Posterior cingulate gyrus (tissue), 11 donors: Measurements from ENCODE around the gene RHOF.
"Not testable (repeated sequence)": the region's sequence is repeated elsewhere in the genome, so short reads cannot be mapped to it uniquely, and the experiment has no call there.

Experiments
- DNase-seq, 10 donors: peaks; one replicate each; pipeline versions ENCODE4 v3.0.0 to v3.0.0-alpha.2; 2020 to 2021; ENCODE audit warnings: mixed read lengths in 3 of 10
- intact Hi-C: fragments of 100-400 bp; cut with DNase I; formaldehyde crosslinking; loops from one replicate; pipeline ENCODE4 v1.15.1; 2023

RHOF gene

GRCh38 chr12:121780429-121780828, 13.1 kb downstream of the RHOF start:
- intact Hi-C loops: no loop called here
- no peak for DNase-seq

GRCh38 chr12:121779422-121779895, 14.0 kb downstream of the RHOF start:
- DNase-seq: no peak
- intact Hi-C loops: loop anchor here (5.0 kb wide), 1 partner anchor 33 kb away; no protein-coding TSS in a partner anchor

DNA sequence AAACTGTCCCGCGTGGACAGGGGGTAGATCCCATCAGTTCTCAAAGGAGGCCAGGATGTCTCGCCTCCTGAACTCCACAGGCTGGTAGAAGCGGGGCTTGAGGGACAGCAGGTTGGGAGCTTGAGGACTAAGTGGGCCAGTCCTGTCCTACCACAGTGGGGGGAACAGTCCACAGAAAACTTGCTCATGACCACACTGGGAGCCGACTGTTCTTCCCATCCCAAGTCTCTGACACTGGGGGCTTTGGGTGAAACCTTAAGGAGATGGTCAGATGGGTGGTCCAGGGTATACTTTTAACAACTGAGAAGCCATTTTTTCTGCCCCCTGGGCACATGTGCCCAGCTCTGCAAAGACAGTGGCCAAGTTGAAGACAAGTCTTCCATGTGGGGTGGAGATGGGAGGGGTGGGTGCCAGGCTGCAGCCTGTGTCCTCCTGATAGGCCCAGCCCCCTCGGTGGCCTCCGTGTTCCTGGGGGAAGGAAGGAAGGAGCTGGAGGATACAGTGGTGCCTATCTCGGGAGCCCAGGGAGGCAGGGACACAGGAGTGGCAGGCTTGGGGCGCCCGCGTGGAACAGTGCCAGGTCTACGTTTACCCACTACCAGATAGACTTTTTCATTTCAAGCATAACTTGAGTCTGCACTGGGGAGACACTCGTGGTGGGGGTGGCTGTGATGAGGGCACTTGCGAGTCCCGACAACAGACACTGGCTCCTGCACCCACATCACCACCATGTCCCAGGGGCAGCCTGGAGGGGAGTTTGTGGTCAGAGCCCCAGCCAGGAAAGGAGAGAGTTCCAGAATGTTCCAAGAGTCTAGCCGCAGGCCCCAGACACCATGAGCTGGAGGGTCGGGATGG, 14.7 kb downstream of the RHOF start:
- intact Hi-C loops: loop anchor here (5.0 kb wide), 1 partner anchor 34 kb away; no protein-coding TSS in a partner anchor
- no peak for DNase-seq

- DNase-seq: peak in 8 of 10 donors; percentile 70 to 95 (median 78)
- intact Hi-C loops: loop anchor here (5.0 kb wide), 1 partner anchor 36 kb away; no protein-coding TSS in a partner anchor
Measured at GRCh38 chr12:121776190-121777098, 17.0 kb downstream of the RHOF start.

GRCh38 chr12:121775501-121775900, 18.0 kb downstream of the RHOF start:
- DNase-seq: no peak
- intact Hi-C loops: loop anchor here (5.0 kb wide), 1 partner anchor 37 kb away; no protein-coding TSS in a partner anchor

DNA sequence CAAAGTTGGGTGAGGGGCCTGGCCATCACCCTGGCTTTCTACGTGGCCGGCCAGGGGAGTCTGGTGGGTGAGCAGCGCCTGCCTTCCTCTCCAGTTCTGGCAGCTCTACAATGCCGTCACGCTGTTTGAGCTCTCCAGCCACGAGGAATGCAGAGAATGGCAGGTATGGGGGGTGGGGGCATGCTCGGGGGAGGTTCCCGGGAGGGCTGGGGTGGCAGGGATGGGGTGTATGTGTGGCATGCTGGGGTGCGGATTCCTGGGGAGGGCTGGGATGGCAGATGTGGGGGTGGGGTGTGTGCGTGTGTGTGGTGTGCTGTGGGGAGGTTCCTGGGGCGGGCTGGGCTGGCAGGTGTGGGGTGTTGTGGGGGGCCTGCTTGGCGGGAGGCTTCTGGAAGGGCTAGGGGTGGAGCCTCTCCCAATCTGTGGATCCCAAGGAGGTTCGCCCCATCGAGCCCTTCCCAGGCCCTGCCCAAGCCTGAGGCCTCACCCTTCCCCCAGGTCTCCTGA, 18.5 kb downstream of the RHOF start:
- intact Hi-C loops: loop anchor here (5.0 kb wide), 1 partner anchor 37 kb away; no protein-coding TSS in a partner anchor

GRCh38 chr12:121773011-121773777, 20.3 kb downstream of the RHOF start:
- intact Hi-C loops: loop anchor here (1.0 kb wide), 1 partner anchor 76 kb away; no protein-coding TSS in a partner anchor
- DNase-seq: peak in 8 of 10 donors; percentile 52 to 94 (median 70)

More for the DNA sequence above, 18.5 kb downstream of the RHOF start:
- DNase-seq: no peak

DNA sequence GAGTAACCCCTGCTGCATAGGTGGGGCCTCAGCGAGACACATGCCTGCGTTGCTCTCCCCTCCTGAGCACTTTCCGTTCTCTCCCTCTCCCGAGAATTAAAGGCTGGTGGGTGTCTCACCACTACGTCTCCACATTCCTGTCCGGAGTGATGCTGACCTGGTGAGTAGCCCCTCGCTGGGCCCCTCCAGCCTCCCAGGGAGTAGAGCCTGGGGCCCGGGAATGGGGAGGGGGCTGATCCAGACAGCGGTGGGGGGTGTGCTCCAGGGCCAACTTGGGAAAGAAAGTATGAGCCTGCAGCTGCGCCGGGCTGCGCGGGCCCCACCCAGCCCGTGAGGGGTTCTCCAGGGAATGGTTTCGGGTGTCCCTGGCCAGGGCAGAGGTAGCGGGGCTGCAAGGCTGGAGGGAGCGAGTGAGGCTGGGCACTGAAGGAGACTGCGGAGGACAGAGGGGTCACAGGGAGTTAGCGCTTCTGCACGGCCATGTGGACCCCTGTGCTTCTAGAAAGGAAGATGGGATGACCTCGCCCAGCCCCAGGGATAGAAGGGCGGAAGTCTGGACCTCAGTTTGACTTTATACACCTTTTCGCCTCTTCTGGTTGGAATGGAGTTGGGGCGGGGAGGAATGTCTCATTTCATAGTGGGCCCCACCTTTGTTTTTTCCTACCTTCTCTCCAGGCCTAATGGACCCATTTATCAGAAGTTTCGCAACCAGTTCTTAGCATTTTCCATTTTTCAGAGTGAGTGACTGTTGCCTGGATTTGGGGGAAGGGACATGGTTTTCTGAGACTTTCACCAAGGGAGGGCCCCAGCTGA, 22.5 kb downstream of the RHOF start:
- no peak for DNase-seq
- intact Hi-C loops: no loop called here

- no peak for DNase-seq
- intact Hi-C loops: no loop called here
Measured at GRCh38 chr12:121770388-121770787, 23.1 kb downstream of the RHOF start.

DNA sequence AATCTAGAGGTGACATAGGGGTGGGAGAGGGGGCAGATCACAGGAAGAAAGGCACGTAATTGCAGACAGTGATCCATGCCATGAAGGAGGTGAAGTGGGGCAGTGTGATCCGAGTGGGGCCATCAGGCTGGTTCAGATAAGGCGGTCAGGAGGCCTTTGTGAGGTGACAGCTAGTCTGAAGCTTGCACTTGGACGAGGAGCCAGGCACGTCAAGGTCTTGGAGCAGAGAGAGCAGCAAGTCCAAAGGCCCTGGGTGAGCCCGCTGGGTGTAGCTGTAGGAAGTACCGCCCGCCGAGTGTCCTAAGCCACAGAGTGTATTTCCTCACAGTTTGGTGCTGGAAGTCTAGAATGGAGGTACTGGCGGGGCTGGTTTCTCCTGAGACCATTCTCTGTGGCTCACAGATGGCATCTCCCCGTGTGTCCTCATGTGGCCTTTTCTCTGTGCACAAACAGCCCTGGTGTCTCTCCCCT, 23.6 kb downstream of the RHOF start:
- DNase-seq: no peak
- intact Hi-C loops: no loop called here

- no peak for DNase-seq
Measured at GRCh38 chr12:121769297-121769830, 24.1 kb downstream of the RHOF start.

GRCh38 chr12:121767525-121768016, 25.9 kb downstream of the RHOF start:
- DNase-seq: peak; percentile 31 to 93 (median 56)

More at GRCh38 chr12:121769297-121769830, 24.1 kb downstream of the RHOF start:
- intact Hi-C loops: no loop called here

GRCh38 chr12:121766290-121767039, 27.0 kb downstream of the RHOF start:
- no peak for DNase-seq
- intact Hi-C loops: no loop called here

More at GRCh38 chr12:121767525-121768016, 25.9 kb downstream of the RHOF start:
- intact Hi-C loops: no loop called here

DNA sequence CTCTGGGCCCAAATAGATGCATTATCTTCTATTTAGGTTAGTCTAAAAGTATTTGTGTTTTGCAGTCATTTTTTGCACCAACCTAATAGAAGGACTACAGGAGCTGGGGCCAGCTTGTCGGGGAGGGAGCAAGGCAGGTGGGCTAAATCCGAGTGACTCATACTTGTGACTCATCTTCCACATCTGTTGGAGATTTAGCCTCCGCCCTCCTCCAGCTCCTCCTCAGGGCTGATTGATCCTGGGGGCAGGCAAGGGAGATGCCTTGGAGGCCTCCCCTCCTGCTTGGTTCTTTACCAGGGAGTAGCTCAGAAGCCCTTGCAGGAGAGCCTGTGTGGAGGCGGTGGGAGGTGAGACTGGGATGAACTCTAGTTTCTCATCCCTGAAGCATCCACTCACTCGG, 27.9 kb downstream of the RHOF start:
- intact Hi-C loops: no loop called here
- no peak for DNase-seq

DNA sequence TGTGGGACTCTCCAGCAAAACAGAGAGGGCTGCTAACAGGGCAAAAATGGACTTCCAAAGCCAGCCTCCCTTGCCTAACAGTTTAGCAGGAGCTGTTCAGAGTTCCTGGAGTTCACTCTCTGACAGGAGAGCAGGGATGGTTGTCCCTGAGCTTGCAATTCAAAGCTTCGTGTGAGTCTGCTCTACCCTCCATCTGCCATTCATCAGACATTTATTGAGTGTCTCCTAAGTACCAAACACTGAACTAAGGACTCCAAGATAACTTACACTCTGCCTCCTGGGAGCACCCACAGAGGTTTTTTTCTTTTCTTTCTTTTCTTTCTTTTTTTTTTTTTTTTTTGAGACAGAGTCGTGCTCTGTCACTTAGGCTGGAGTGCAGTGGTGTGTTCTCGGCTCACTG, 28.7 kb downstream of the RHOF start:
- intact Hi-C loops: no loop called here
- DNase-seq: no peak

GRCh38 chr12:121762269-121762668, 31.2 kb downstream of the RHOF start:
- no peak for DNase-seq
- intact Hi-C loops: no loop called here

DNA sequence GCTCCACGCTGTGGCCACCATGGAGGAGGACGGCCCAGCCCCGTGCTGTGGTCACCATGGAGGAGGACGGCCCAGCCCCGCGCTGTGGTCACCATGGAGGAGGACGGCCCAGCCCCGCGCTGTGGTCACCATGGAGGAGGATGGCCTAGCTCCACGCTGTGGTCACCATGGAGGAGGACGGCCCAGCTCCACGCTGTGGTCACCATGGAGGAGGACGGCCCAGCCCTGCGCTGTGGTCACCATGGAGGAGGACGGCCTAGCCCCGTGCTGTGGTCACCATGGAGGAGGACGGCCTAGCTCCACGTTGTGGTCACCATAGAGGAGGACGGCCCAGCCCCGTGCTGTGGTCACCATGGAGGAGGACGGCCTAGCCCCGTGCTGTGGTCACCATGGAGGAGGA, 35.0 kb downstream of the RHOF start:
- intact Hi-C loops, DNase-seq: not testable (repeated sequence)
